Activated CD4-positive, alpha-beta T cell treated with anti-CD3 and anti-CD28 coated beads for 24 hours (primary cell): ENCODE measurements around the gene DUSP5.
"Not testable (repeated sequence)": the region's sequence is repeated elsewhere in the genome, so short reads cannot be mapped to it uniquely, and the experiment has no call there.

Experiments used
- DNase-seq, 2 donors: peaks; one replicate each; pipeline ENCODE4 v3.0.0-alpha.2; 2020; ENCODE audit warnings: low read depth in 2 of 2

Gene DUSP5, protein sequence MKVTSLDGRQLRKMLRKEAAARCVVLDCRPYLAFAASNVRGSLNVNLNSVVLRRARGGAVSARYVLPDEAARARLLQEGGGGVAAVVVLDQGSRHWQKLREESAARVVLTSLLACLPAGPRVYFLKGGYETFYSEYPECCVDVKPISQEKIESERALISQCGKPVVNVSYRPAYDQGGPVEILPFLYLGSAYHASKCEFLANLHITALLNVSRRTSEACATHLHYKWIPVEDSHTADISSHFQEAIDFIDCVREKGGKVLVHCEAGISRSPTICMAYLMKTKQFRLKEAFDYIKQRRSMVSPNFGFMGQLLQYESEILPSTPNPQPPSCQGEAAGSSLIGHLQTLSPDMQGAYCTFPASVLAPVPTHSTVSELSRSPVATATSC

DNA sequence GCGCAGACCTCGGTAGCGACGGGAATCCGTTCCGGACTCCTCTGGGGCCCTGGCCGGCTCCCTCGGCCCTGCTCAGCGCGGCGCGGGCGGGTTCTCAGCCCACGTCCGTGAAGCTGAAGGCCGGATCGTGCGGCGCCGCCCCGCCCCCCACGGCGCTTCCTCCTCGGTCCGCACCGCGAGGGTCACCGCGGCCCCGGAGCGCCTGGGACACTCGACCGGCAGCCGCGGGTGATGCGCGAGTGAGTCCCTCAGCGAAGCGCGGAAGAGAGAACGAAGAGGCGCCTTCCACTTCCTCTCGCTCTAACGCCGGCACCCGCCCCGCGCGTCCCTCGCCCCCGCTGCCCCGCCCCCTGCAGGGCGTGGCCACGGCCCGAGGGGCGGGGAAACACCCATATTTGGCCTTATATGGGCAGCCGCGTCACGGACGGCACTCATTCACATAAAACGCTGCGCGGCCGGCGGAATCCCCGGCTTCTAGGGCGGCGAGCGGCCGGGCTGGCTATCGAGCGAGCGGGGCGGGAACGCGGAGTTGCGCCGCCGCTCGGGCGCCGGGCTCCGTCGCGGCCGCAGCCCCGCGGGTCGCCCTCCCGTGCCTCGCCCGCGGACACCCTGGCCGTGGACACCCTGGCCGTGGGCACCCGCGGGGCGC, at the start of gene DUSP5:
Gene DUSP5 (plus strand): TSS at position 470 of the 649 bp plus-strand sequence. CDS start 215 bp downstream, outside the sequence.
- DNase-seq = peak; percentile 87 to 91

DNA sequence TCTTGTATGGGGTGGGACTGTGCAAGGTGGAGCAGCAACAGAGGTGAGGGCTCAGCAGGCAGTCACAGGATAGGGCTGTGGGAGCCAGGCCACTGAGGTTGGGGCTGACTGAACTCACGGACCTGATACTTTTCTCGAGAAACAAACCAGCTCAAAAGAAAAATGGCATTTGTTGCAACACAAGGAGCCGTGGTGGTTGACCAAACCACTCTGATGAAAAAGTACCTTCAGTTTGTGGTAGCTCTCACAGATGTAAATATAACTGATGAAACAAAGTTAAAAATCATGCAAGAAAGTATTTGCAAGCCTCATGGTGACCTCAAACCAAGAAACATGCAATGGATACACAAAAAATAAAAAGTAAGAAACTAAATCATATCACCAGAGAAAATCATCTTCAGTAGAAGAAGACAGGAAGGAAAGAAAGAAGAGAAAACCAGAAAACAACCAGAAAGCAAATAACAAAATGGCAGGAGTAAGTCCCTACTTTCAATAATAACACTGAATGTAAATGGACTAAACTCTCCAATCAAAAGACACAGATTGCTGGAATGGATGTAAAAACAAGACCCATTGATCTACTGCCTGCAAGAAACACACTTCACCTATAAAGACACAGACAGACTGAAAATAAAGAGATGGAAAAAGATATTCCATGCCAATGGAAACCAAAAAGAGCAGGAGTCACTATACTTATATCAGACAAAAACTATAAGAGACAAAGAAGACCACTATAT, 48.9 kb upstream of the DUSP5 start:
- no peak for DNase-seq

DNA sequence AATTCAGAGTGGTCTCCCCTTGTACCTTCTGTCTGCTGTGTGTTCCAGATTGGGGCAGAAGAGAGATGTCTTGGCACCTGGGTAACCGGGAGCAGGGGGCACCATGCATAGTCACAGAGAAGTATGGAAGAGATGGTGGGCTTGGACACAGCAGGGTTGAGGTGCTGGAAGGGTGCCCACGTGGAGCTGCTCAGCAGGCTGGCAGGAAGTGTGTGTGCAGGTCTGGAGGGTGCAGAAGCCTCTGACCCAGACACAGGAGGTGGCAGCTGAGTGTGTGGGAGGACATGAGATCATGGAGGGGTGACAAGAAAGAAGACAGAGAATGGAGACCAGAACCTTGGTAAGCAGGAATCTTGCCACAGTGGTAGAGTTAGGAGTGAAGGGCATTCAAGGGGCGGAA, 42.3 kb upstream of the DUSP5 start:
- no peak for DNase-seq

DNA sequence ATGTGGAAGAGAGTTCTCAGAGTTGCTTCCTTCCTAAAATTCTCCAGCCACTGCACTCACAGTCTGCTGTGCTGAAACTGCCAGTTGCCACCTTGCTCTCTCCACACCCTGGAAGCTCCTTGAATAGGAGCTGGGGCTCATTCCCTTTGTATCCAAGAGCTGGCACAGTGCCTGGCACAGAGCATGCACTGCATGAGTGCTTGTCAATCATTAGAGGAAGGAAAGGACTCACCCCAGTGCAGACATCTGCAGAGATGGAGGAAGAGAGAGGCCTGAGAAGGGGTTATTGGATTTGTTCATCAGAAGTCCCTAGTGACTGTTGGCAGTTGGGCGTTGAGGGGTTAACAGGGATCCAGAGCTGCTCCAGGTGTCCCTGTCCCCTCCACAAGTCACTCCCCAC, 41.7 kb upstream of the DUSP5 start:
- no peak for DNase-seq

DNA sequence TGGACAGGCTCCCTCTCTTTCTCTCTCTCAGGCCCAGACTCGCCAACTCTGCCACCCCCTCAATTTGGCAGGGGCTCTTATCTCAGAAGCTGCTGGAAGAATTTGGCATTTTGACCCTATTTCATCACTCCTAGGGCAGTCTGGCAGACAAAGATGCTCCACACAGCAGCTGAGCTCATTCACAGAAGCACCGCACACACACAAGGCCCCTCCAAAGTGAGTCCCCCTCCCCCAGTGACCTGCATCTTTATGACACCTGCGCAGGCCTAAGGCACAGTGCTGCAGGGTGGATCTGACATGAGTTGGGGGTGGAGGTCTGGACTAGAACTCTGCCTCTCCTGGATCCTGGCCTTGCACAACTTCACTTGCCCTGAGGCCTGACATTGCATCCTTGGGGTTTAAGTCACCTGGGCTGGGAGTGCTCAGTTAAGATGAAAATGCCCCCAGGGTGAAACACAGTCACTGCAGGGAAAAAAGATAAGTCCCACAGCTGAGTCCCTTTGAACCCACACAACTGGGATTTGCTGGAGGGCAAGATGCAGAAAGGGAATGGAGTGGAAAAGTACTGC, 41.1 kb upstream of the DUSP5 start:
- DNase-seq = no peak

DNA sequence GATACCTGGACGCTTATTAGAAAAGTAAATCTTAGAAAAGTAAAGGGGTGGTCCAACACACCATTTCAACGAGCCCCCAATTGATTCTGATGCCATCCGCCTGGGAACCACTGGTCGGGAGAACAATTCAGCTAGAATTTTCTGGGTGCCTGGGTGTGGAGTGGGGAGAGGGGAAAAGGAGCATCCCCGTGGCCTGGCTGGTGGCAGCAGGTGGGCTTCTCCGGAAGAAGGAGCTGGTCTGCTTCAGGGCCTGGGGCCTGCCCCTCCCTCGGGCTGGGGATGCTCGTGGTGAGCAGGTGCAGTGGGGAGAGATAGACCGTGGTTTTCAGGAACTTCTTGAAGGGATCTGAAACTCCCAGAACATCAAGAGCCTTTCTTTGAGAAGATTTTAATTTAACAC, 39.9 kb upstream of the DUSP5 start:
- DNase-seq = no peak

DNA sequence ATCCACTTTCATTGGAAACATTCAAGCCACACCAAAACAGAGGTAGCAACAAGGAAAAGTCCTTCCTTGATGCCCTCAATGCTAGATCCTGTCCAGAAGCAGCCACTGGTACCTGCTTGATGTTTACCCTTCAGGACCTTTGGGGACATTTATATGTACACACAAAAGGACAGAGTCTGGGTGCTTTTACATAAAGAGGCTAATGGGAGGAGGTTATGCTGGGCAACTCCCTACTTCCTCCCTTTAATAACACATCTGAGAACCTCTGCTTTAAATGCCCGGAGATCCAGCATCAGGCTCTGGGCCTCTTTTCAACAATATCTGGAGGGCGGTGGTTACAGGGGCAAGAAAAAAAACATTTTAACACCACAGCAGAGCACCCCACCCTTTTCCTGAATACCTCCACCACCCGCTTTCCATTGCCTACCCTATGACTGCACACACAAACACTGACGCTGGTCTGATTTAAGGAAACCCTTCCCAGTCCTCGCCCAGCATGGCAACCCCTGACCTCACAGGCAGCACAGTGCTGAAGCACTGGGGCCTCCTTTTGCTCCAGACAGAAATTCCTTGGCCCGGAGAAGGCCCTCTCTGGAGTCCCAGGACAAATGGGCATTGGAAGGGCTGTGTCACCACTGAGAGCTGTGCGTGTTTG, 39.3 kb upstream of the DUSP5 start:
- no peak for DNase-seq

DNA sequence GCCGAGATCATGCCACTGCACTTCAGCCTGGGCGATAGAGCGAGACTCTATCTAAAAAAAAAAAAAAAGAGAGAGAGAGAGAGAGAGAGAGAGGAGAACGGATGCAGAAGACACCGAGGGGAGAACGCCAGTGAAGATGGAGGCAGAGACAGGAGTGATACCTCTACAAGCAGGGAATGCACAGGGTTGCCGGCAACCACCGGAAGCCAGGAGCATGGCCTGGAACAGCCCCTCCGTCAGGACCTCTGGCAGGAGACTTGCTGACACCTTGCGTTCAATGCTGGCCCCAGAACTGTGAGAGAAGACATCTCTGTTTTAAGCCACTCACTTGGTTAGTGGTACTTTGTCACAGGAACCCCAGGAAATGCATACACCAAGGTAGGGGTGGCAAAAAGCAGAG, 38.1 kb upstream of the DUSP5 start:
- DNase-seq = no peak

DNA sequence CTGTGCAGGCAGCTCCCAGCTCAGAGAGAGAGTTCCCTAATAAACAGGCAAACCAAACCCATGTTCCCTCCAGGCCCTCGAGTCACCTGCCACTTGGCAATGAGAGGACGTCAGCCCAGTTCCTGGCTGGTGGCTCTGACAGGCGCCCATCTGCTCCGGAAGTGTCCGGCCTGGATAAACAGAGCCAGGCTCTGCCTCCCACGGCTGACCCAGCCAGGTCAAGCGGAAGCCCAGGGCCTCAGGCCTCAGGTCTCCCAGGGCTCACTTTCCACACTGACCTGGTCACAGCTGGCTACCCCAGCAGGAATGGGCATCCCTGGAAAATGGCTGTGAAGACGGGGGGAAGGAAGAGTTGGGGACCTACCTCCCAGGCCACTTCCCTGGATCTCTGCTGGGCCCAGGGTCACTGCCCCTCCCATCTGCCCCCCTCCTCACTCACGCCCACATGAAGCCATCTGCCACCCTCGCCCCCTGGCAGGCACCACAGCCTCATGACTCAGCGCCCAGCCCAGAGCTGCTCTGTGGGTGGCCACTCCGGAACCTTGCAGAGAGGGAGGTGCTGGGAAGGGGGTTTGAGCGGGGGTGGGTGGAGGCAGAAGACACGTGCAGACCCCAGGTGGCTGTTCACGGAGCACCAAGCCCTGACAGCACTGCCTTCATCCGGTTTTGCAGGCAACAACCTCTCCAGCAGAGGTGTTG, 37.4 kb upstream of the DUSP5 start:
- peak in 1 of 2 donors; percentile 8 for DNase-seq

DNA sequence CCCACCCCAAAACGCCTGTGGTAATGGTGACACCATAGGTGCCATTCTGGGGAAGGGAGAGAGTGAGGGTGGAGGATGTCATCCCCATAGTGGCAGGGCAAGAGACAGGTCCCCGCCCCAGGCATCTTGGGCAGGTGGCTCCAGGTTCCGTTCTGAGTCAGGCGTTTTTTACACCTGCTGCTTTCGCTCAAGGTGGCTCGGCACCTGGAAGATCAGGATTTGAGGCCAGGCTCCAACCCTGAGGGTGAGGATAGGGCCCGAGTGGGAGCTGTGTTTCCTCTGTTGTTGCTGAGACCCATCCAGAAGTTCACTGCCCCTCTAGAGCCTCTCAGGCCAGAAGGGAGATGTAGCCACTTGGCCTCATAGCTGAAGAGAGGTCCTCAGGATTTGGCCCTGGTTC, 36.6 kb upstream of the DUSP5 start:
- no peak for DNase-seq

DNA sequence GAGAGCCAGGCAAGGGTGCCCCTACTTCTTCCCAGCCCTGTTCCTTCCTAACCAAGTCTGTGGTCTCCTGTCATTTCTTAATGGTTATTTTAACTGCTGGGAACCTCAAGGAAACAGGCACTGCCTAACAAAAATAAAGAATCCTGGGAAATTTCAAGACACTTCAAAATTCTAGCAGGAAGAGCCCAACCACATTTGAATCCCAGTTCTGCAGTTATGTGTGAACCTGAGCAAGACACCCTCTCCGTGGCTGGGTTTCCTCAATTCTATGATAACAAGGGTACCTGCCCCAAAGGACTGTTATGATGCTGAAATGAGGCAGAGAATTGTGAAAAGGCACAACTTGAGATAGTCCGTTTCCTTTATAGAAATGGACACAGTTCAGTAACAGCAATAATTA, 36.2 kb upstream of the DUSP5 start:
- no peak for DNase-seq

DNA sequence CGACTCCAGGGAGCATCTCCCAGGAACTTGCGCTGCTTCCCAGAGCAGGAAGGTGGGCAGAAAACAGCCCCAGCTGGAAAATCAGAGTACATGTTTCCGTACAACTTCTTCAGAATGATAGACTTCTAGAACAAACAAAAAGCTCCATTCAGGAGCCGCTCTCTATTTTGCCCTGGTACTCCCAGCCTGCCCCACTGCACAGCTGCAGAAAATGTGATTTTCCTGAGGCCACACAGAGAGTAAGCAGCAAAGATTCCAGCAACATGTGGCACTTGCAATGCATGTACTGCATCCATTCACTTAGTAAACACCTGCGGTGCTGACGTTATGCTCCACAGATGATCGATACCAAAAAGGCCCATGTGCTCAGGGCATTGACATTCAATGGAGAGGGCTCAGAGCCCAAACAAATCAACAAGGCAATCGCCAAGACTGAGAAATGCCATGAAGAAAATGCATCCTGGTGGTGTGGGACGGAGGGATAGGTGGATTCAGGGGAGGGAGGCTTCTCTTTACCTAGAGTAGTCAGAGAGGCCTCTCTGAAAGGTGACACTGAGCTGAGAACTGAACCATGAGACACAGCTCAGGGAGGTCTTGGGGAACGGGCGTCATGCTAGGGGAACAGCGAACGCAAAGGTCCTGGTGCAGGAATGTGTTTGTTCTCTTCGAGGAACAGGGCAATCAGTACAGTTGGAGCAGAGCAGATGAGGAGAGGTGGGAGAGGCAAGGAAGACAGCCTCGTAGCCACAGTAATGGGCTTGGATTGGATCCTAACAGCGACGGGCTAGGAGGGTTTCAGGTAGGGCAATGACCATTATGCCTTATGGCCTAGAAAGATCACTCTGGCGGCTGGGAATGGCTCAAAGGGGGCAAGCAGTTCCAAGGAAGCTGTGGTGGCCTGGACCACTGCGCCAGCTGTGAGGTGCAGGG, 35.3 kb upstream of the DUSP5 start:
- DNase-seq = no peak

DNA sequence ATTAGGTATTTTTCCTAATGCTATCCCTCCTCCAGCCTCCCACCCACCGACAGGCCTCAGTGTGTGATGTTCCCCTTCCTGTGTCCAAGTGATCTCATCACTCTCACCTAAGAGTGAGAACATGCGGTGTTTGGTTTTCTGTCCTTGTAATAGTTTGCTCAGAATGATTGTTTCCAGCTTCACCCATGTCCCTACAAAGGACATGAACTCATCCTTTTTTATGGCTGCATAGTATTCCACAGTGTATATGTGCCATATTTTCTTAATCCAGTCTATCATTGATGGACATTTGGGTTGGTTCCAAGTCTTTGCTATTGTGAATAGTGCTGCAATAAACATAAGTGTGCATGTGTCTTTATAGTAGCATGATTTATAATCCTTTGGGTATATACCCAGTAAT, 29.4 kb upstream of the DUSP5 start:
- not testable (repeated sequence) for DNase-seq

DNA sequence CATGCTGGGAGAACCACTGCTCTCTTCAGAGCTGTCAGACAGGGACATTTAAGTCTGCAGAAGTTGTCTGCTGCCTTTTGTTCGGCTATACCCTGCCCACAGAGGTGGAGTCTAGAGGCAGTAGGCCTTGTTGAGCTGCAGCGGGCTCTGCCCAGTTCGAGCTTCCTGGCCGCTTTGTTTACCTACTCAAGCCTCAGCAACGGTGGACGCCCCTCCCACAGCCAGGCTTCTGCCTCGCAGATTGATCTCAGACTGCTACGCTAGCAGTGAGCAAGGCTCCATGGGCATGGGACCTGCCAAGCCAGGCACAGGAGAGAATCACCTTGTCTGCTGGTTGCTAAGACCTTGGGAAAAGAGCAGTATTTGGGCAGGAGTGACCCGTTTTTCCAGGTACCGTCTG, 27.2 kb upstream of the DUSP5 start:
- not testable (repeated sequence) for DNase-seq

DNA sequence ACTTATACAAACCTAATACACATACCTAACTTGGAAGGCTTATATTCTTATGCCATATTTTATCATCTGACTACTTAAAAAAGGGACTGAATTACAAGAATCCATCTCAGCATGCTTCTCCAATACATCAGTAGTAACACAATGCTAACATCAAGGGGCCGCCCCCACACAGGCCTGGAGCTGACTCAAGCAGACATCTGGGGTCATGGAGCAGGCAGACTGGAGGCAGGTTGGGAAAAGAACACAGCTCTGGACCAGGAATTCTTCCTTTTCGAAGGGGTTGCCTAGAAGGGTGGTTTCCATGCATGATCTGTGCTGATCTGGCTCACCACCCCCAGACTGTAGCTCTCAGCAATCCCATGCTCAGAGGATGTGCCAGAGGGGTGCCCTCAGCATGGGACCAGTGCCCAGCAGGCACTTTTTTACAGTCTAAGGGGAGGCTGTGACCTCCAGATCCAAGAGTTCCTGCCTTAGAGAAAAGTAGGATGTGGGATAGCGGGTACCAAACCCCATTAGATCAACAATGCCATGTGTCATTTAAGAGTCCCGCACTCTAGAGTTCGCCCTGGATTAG, 26.1 kb upstream of the DUSP5 start:
- no peak for DNase-seq

DNA sequence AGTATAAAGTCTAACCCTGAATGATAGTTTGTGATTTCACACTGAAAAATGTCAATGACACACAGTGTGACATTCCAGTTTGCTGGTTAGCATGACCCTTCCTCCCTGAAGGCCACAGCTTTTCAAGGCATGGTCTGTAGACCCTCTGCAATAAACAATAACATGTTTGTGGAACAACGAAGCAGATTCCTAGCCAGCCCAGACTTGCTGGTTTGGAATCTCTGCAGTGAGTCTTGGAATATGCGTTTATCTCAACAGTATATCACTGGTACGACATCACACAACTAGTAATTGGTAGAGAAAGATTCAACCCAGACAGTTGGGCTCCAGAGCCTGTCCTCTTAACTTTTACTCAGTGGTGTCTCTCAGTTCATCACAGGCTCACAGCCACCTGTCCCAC, 23.7 kb upstream of the DUSP5 start:
- DNase-seq = no peak

DNA sequence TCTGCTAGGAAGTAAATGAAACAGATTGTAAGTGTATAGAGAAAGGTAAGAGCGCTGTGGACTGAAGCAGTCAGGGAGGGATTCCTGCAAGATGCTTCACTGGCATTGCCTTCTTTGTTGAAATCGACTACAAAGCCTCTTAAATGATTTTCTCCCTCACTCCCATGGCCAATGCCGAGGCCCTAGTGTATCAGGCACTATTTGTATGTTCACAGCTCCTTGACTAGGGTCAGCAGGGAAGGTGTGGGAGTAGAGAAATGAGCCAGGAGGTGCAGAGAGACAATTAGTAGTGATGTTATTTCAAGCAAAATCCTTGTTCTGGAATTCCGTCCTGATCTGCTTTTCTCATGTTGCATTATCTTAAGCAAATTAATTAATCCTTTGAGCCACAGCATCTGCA, 22.9 kb upstream of the DUSP5 start:
- no peak for DNase-seq

DNA sequence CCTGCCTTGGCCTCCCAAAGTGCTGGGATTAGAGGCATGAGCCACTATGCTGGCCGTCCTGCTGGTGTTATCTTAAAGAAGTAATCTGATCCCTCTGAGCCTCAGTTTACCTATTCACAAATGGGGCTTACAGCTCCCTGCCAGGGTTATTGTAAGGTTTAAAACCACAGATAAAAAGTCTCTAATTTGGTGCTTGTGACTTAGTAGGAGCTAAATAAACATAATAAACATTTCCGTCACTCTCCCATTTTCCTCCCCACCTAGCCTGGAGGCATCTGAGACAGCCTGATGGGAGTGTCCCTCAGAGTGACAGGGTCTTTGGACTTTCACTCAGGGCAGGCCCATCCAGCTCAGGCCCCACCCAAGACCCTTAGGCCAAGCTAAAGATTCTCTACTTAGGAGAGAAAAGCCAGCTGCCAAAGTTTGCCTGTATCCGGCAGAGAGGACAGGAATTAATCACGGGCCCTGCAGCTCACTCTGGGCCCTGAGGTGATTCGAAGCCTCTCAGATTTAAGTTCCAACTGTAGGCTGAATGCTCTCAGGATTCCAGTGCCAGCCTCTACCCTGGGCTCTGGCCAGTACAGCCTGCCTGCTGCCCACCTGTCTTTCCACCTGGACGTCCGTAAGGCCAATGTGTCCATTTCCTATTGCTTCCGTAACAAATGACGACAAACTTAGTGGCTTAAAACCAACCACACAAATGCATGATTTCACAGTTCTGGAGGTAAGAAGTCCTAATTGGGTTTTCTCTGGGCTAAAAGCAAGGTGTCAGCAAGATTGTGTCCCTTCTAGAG, 21.8 kb upstream of the DUSP5 start:
- DNase-seq = no peak

DNA sequence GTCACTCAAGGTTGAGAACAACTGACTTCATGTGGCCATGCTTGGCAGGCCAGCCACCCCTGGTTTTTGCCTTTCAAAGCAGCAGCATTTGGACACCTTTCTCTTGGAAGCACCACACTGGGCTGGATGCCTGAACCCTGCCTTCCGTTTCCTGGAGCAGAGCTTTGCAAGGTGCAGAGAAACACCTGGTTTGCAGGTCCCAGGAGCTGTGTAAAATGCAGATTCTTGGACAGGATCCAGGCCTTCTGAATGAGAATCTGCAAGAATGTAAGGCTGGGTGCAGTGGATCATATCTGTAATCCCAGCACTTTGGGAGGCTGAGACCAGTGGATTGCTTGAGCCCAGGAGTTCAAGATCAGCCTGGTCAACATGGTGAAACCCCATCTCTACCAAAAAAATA, 18.0 kb upstream of the DUSP5 start:
- no peak for DNase-seq
